Measurements from ENCODE around the gene C2CD2L.
"Not testable (repeated sequence)": the region's sequence is repeated elsewhere in the genome, so short reads cannot be mapped to it uniquely, and the experiment has no call there.

C2CD2L gene

GRCh38 chr11:119092880-119093842, 14.0 kb upstream of the C2CD2L start:
- in situ Hi-C loops (cut with MboI; ENCODE audit: low sequenced_read_pairs): no loop called here

GRCh38 chr11:119093942-119094815, 13.0 kb upstream of the C2CD2L start:
- in situ Hi-C loops (cut with MboI; ENCODE audit: low sequenced_read_pairs): no loop called here

GRCh38 chr11:119094816-119095065, 12.4 kb upstream of the C2CD2L start:
- in situ Hi-C loops (cut with MboI; ENCODE audit: low sequenced_read_pairs): no loop called here

GRCh38 chr11:119095066-119095880, 11.9 kb upstream of the C2CD2L start:
- in situ Hi-C loops (cut with MboI; ENCODE audit: low sequenced_read_pairs): no loop called here

GRCh38 chr11:119099711-119100110, 7.4 kb upstream of the C2CD2L start:
- in situ Hi-C loops (cut with MboI; ENCODE audit: low sequenced_read_pairs): no loop called here

GRCh38 chr11:119100246-119100970, 6.7 kb upstream of the C2CD2L start:
- in situ Hi-C loops (cut with MboI; ENCODE audit: low sequenced_read_pairs): no loop called here

GRCh38 chr11:119100994-119101758, 6.0 kb upstream of the C2CD2L start:
- in situ Hi-C loops (cut with MboI; ENCODE audit: low sequenced_read_pairs): no loop called here

- in situ Hi-C loops (cut with MboI; ENCODE audit: low sequenced_read_pairs): no loop called here
These were observed 5.3 kb upstream of the C2CD2L start, which contains the start of gene DPAGT1 for GRCh38 chr11:119101759-119102423. DPAGT1 (minus strand) TSS chr11:119101853; CDS start chr11:119101655, 198 bp downstream.

GRCh38 chr11:119103161-119103664, 3.9 kb upstream of the C2CD2L start:
- in situ Hi-C loops (cut with MboI; ENCODE audit: low sequenced_read_pairs): not testable (repeated sequence)

- in situ Hi-C loops (cut with MboI; ENCODE audit: low sequenced_read_pairs): no loop called here
These were observed 3.4 kb upstream of the C2CD2L start for GRCh38 chr11:119103793-119104192.

- in situ Hi-C loops (cut with MboI; ENCODE audit: low sequenced_read_pairs): no loop called here
These were observed 498 bp downstream of the C2CD2L start for GRCh38 chr11:119107538-119108145.

GRCh38 chr11:119108146-119108856, 1.2 kb downstream of the C2CD2L start:
- in situ Hi-C loops (cut with MboI; ENCODE audit: low sequenced_read_pairs): no loop called here

- in situ Hi-C loops (cut with MboI; ENCODE audit: low sequenced_read_pairs): no loop called here
These were observed 1.7 kb downstream of the C2CD2L start for GRCh38 chr11:119108857-119109221.

GRCh38 chr11:119109843-119110242, 2.7 kb downstream of the C2CD2L start:
- in situ Hi-C loops (cut with MboI; ENCODE audit: low sequenced_read_pairs): no loop called here

GRCh38 chr11:119110439-119110838, 3.3 kb downstream of the C2CD2L start:
- in situ Hi-C loops (cut with MboI; ENCODE audit: low sequenced_read_pairs): no loop called here

GRCh38 chr11:119111361-119111925, 4.3 kb downstream of the C2CD2L start:
- in situ Hi-C loops (cut with MboI; ENCODE audit: low sequenced_read_pairs): no loop called here

GRCh38 chr11:119112314-119113020, 5.3 kb downstream of the C2CD2L start:
- in situ Hi-C loops (cut with MboI; ENCODE audit: low sequenced_read_pairs): no loop called here

All from HL-60/S4 (cell line).